ENCODE data around the gene CYP2C8.

CYP2C8 gene

DNA sequence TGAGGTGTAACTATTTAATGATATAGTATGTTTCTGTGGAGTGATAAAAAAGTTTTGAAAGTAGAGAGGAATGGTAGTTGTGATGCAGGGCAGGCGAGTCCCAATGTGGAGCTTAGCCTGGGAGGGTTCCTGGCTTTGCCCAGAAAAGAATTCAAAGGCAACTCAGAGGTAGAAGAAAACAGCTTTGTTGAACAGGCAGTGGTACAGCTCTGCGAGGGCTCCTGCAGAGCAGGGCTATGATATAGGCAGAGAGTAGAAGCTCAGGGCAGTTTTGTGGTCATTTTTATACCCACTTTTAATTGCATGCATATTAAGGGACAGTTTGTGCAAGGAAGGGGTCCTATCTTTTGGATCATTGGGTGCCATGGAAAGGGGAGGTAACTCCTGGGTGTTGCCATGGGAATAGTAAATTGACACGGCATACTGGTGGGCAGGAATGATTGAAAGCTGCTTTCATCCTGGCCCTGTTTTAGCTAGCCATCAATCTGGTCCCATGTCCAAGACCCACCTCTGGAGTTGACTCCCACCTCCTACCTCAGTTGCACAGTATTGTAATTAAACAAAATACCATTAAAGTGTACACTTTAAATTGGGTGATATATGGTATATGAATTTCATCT, 12.4 kb downstream of the CYP2C8 start:
- H3K4me3 ChIP-seq (ENCODE audit: control insufficient read depth, low read depth, low read length): no peak overlapping the region
- TF ChIP-seq, protein P1, sequence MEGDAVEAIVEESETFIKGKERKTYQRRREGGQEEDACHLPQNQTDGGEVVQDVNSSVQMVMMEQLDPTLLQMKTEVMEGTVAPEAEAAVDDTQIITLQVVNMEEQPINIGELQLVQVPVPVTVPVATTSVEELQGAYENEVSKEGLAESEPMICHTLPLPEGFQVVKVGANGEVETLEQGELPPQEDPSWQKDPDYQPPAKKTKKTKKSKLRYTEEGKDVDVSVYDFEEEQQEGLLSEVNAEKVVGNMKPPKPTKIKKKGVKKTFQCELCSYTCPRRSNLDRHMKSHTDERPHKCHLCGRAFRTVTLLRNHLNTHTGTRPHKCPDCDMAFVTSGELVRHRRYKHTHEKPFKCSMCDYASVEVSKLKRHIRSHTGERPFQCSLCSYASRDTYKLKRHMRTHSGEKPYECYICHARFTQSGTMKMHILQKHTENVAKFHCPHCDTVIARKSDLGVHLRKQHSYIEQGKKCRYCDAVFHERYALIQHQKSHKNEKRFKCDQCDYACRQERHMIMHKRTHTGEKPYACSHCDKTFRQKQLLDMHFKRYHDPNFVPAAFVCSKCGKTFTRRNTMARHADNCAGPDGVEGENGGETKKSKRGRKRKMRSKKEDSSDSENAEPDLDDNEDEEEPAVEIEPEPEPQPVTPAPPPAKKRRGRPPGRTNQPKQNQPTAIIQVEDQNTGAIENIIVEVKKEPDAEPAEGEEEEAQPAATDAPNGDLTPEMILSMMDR (conservative IDR thresholded peaks at IDR 0.05; ENCODE audit: control insufficient read depth, insufficient read depth, low read depth, low read length): no peak
- no peak for DNase-seq (ENCODE audit: low read depth)

GRCh38 chr10:95049919-95050318, 19.4 kb downstream of the CYP2C8 start:
- TF ChIP-seq, protein P1 (conservative IDR thresholded peaks at IDR 0.05; ENCODE audit: control insufficient read depth, insufficient read depth, low read depth, low read length): no peak
- H3K4me3 ChIP-seq (ENCODE audit: control insufficient read depth, low read depth, low read length): no peak overlapping the region
- no peak for DNase-seq (ENCODE audit: low read depth)

- DNase-seq (ENCODE audit: low read depth): no peak
- H3K4me3 ChIP-seq (ENCODE audit: control insufficient read depth, low read depth, low read length): no peak overlapping the region
- TF ChIP-seq, protein P1 (conservative IDR thresholded peaks at IDR 0.05; ENCODE audit: control insufficient read depth, insufficient read depth, low read depth, low read length): no peak
Measured at GRCh38 chr10:95048206-95048605, 21.1 kb downstream of the CYP2C8 start.

- no peak for DNase-seq (ENCODE audit: low read depth)
- TF ChIP-seq, protein P1 (conservative IDR thresholded peaks at IDR 0.05; ENCODE audit: control insufficient read depth, insufficient read depth, low read depth, low read length): no peak
- no peak overlapping the region for H3K4me3 ChIP-seq (ENCODE audit: control insufficient read depth, low read depth, low read length)
Measured at GRCh38 chr10:95039281-95039680, 30.0 kb downstream of the CYP2C8 start.

DNA sequence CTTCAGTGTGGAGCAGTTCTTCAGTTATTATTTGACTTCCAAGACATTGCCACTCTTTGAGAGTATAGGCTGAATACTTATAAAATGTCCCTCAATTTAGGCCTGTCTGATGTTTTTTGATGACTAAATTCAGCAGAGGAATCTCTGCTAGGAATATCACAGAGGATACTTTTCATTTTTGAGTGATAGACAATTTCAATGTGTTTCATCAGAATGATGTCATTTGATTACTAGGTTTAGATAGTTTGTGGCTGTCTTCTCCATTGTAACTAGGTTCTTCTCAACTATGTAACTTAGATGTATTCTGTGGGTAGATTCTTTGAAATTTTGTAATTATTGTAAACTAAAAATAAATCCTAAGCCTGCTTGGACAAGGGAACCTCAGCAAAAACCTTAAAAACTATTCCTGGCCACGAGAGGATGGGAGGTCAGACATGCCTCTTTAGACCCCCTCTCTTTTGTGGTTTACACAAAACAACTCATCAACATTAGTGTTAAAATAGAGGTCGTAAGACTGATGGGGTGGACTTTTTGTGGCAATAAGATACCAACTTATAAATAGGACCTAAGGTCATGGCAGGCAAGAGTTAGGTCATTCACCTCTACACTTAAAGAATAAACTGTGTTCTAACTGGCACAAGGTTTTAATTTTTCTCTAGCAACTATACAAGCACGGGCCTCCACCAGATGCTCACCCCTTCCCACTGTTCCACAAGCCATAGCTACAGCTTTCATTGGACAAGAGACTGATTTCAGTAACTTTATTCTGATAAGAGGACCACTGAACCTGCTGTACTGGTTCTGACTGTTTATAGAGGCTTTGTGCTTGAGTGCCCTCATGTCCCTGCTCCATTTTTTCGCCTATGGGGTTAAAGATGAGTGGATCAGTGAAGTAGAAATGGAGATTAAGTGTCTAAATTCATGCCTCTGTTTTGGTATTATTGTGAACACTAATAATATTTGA, 33.7 kb downstream of the CYP2C8 start:
- TF ChIP-seq, protein P1 (conservative IDR thresholded peaks at IDR 0.05; ENCODE audit: control insufficient read depth, insufficient read depth, low read depth, low read length): no peak
- DNase-seq (ENCODE audit: low read depth): no peak
- no peak overlapping the region for H3K4me3 ChIP-seq (ENCODE audit: control insufficient read depth, low read depth, low read length)

DNA sequence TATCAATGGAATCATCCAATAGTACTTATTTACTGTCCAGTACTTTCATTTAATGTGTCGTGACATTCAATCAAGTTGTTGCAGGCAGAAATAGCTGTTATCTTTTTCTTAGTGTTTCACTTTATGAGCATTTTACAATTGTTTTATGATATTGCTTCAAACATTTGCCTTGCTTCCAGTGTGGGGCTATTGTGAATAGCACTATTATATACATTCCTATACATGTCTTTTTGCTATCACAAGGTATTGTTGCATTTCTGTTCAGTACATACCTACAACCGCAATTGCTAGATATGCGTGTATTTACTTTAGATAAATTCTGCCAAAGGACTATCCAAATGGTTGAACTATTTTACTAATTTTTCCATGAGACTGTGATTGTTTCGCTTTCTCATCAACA, 34.9 kb downstream of the CYP2C8 start:
- no peak for DNase-seq (ENCODE audit: low read depth)
- no peak overlapping the region for H3K4me3 ChIP-seq (ENCODE audit: control insufficient read depth, low read depth, low read length)
- TF ChIP-seq, protein P1 (conservative IDR thresholded peaks at IDR 0.05; ENCODE audit: control insufficient read depth, insufficient read depth, low read depth, low read length): no peak
